ENCODE results near the gene NCKAP1. TPM values are rescaled to one million over a fixed set of nuclear protein-coding genes. Genes with fewer than 3 reads are reported as not detected.
"Not testable (repeated sequence)": the region's sequence is repeated elsewhere in the genome, so short reads cannot be mapped to it uniquely, and the experiment has no call there.

NCKAP1 gene
- total and polyA plus RNA-seq, 4 donors: 16.1 to 64.2 (median 24.4) TPM

DNA sequence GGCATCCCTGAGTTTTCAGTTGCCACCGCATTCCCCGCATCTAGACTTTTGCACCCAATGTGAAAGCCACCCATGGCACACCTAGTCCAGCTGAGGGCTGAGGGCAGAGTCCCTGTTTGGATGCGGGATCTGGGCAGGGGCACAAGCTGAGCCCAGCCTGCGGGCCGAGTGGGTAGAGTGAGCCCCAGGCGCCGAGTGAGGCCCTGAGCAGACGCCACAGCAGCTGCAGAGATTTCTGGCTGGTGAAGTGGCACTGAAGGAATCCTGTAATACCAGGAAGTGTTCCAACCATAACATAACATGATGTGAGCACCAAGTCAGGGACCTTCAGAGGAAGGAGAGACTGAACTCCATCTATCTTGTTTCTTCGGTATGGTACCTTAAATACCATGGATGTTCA lies 144.1 kb downstream of the NCKAP1 start:
- TF ChIP-seq HNF4G (IDR thresholded peaks at IDR 0.05) (no peak), EGR1 (IDR thresholded peaks at IDR 0.05; ENCODE audit: low read depth in 2 of 2) (no peak), FOXA2 (IDR thresholded peaks at IDR 0.05) (no peak), YY1 (IDR thresholded peaks at IDR 0.05) (no peak), NR2F2 (IDR thresholded peaks at IDR 0.05) (no peak)
- Histone ChIP-seq H3K4me3 (ENCODE audit: low read depth in 1 of 3, low read length in 3 of 3) (no peak overlapping the region), H3K9me3 (ENCODE audit: control insufficient read depth in 4 of 4, low read length in 3 of 4) (peaks cover 0 to 7% (median under 1%) of the 10 kb centered on the region in 4 donors), H3K36me3 (ENCODE audit: control insufficient read depth in 4 of 4, insufficient read depth in 3 of 4, low read depth in 1 of 4, low read length in 3 of 4) (no peaks in the 10 kb centered on the region), H3K27me3 (ENCODE audit: control insufficient read depth in 4 of 4, insufficient read depth in 4 of 4, low read length in 3 of 4) (no peaks in the 10 kb centered on the region), H3K9ac (ENCODE audit: low read depth in 1 of 2, low read length in 2 of 2) (no peak overlapping the region), H3K27ac (ENCODE audit: low read depth in 1 of 2, low read length in 2 of 2) (no peak overlapping the region), H3K4me1 (ENCODE audit: control insufficient read depth in 4 of 4, insufficient read depth in 4 of 4, low read length in 3 of 4) (peaks cover 0 to 11% (median 2%) of the 10 kb centered on the region in 4 donors)
- 97% methylated on average over 9 of the region's 9 CpGs for WGBS
- DNase-seq (ENCODE audit: low spot score): no peak

DNA sequence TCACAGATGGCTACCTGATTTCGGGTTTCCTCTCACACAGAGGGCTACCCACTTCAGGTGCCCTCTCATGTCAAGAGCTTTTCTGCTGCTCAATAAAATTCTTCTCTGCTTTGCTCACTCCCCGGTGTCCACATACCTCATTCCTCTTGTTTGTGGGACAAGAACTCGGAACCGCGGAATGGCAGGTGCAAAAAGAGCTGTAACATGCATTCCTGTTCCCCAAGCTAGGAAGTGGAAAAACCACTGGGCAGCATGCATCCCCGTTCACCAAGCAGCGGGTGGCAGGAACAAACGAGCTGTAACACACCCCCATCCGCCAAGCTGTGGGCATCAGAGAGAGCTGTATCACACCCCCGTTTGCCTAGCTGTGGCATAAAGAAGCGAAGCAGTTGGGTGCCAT lies 144.6 kb downstream of the NCKAP1 start:
- H3K4me1 ChIP-seq (ENCODE audit: control insufficient read depth in 4 of 4, insufficient read depth in 4 of 4, low read length in 3 of 4): peaks cover 0 to 11% (median 2%) of the 10 kb centered on the region in 4 donors
- no peaks in the 10 kb centered on the region for H3K36me3 ChIP-seq (ENCODE audit: control insufficient read depth in 4 of 4, insufficient read depth in 3 of 4, low read depth in 1 of 4, low read length in 3 of 4)
- DNase-seq (ENCODE audit: low spot score): no peak
- H3K9me3 ChIP-seq (ENCODE audit: control insufficient read depth in 4 of 4, low read length in 3 of 4): peaks cover 0 to 7% (median under 1%) of the 10 kb centered on the region in 4 donors
- TF ChIP-seq HNF4G (IDR thresholded peaks at IDR 0.05) (no peak), RXRA (IDR thresholded peaks at IDR 0.05) (no peak), JUND (IDR thresholded peaks at IDR 0.05) (no peak), EGR1 (IDR thresholded peaks at IDR 0.05; ENCODE audit: low read depth in 2 of 2) (no peak), GABPA (IDR thresholded peaks at IDR 0.05 in 1 of 2, conservative IDR thresholded peaks at IDR 0.05 in 1 of 2) (no peak), HNF4A (conservative IDR thresholded peaks at IDR 0.05) (no peak), FOXA1 (IDR thresholded peaks at IDR 0.05) (no peak), SP1 (IDR thresholded peaks at IDR 0.05) (no peak), TAF1 (conservative IDR thresholded peaks at IDR 0.05) (no peak), RAD21 (IDR thresholded peaks at IDR 0.05) (no peak), NR2F2 (IDR thresholded peaks at IDR 0.05) (no peak), YY1 (IDR thresholded peaks at IDR 0.05) (no peak)
- TF ChIP-seq, protein P1, sequence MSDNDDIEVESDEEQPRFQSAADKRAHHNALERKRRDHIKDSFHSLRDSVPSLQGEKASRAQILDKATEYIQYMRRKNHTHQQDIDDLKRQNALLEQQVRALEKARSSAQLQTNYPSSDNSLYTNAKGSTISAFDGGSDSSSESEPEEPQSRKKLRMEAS (IDR thresholded peaks at IDR 0.05): no peak
- TF ChIP-seq, protein P2, sequence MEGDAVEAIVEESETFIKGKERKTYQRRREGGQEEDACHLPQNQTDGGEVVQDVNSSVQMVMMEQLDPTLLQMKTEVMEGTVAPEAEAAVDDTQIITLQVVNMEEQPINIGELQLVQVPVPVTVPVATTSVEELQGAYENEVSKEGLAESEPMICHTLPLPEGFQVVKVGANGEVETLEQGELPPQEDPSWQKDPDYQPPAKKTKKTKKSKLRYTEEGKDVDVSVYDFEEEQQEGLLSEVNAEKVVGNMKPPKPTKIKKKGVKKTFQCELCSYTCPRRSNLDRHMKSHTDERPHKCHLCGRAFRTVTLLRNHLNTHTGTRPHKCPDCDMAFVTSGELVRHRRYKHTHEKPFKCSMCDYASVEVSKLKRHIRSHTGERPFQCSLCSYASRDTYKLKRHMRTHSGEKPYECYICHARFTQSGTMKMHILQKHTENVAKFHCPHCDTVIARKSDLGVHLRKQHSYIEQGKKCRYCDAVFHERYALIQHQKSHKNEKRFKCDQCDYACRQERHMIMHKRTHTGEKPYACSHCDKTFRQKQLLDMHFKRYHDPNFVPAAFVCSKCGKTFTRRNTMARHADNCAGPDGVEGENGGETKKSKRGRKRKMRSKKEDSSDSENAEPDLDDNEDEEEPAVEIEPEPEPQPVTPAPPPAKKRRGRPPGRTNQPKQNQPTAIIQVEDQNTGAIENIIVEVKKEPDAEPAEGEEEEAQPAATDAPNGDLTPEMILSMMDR (IDR thresholded peaks at IDR 0.05; ENCODE audit: low read depth, low read length, missing input control): no peak
- TF ChIP-seq, protein P3, sequence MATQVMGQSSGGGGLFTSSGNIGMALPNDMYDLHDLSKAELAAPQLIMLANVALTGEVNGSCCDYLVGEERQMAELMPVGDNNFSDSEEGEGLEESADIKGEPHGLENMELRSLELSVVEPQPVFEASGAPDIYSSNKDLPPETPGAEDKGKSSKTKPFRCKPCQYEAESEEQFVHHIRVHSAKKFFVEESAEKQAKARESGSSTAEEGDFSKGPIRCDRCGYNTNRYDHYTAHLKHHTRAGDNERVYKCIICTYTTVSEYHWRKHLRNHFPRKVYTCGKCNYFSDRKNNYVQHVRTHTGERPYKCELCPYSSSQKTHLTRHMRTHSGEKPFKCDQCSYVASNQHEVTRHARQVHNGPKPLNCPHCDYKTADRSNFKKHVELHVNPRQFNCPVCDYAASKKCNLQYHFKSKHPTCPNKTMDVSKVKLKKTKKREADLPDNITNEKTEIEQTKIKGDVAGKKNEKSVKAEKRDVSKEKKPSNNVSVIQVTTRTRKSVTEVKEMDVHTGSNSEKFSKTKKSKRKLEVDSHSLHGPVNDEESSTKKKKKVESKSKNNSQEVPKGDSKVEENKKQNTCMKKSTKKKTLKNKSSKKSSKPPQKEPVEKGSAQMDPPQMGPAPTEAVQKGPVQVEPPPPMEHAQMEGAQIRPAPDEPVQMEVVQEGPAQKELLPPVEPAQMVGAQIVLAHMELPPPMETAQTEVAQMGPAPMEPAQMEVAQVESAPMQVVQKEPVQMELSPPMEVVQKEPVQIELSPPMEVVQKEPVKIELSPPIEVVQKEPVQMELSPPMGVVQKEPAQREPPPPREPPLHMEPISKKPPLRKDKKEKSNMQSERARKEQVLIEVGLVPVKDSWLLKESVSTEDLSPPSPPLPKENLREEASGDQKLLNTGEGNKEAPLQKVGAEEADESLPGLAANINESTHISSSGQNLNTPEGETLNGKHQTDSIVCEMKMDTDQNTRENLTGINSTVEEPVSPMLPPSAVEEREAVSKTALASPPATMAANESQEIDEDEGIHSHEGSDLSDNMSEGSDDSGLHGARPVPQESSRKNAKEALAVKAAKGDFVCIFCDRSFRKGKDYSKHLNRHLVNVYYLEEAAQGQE (IDR thresholded peaks at IDR 0.05): no peak
- TF ChIP-seq, protein P4, sequence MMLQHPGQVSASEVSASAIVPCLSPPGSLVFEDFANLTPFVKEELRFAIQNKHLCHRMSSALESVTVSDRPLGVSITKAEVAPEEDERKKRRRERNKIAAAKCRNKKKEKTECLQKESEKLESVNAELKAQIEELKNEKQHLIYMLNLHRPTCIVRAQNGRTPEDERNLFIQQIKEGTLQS (IDR thresholded peaks at IDR 0.05): no peak
- TF ChIP-seq, protein P5, sequence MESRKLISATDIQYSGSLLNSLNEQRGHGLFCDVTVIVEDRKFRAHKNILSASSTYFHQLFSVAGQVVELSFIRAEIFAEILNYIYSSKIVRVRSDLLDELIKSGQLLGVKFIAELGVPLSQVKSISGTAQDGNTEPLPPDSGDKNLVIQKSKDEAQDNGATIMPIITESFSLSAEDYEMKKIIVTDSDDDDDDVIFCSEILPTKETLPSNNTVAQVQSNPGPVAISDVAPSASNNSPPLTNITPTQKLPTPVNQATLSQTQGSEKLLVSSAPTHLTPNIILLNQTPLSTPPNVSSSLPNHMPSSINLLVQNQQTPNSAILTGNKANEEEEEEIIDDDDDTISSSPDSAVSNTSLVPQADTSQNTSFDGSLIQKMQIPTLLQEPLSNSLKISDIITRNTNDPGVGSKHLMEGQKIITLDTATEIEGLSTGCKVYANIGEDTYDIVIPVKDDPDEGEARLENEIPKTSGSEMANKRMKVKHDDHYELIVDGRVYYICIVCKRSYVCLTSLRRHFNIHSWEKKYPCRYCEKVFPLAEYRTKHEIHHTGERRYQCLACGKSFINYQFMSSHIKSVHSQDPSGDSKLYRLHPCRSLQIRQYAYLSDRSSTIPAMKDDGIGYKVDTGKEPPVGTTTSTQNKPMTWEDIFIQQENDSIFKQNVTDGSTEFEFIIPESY (IDR thresholded peaks at IDR 0.05): no peak
- no peak overlapping the region for H3K27ac ChIP-seq (ENCODE audit: low read depth in 1 of 2, low read length in 2 of 2)
- no peaks in the 10 kb centered on the region for H3K27me3 ChIP-seq (ENCODE audit: control insufficient read depth in 4 of 4, insufficient read depth in 4 of 4, low read length in 3 of 4)
- WGBS: 78% methylated on average over 11 of the region's 11 CpGs
- no peak overlapping the region for H3K4me3 ChIP-seq (ENCODE audit: low read depth in 1 of 3, low read length in 3 of 3)
- H3K9ac ChIP-seq (ENCODE audit: low read depth in 1 of 2, low read length in 2 of 2): no peak overlapping the region

DNA sequence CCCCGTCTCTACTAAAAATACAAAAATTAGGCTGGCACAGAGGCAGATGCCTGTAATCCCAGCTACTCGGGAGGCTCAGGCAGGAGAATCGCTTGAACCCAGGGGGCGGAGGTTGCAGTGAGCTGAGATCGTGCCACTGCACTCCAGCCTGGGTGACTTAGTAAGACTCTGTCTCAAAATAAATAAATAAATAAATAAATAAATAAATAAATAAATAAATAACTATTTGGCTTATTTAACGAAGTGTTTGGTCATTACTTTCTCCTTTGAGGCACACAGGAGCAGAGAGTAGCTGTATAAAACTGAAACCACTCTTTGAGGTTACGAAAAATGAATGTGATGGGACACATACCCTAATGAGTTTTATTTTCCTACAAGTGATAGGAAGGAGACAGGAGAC lies 145.2 kb downstream of the NCKAP1 start:
- not testable (repeated sequence) for H3K27me3 ChIP-seq (ENCODE audit: control insufficient read depth in 4 of 4, insufficient read depth in 4 of 4, low read length in 3 of 4); H3K36me3 ChIP-seq (ENCODE audit: control insufficient read depth in 4 of 4, insufficient read depth in 3 of 4, low read depth in 1 of 4, low read length in 3 of 4); H3K4me3 ChIP-seq (ENCODE audit: low read depth in 1 of 3, low read length in 3 of 3); H3K27ac ChIP-seq (ENCODE audit: low read depth in 1 of 2, low read length in 2 of 2); DNase-seq (ENCODE audit: low spot score); H3K9me3 ChIP-seq (ENCODE audit: control insufficient read depth in 4 of 4, low read length in 3 of 4); H3K9ac ChIP-seq (ENCODE audit: low read depth in 1 of 2, low read length in 2 of 2)
- WGBS: 94% methylated on average over 7 of the region's 7 CpGs
- peaks cover 0 to 11% (median 2%) of the 10 kb centered on the region in 4 donors for H3K4me1 ChIP-seq (ENCODE audit: control insufficient read depth in 4 of 4, insufficient read depth in 4 of 4, low read length in 3 of 4)

Data from liver (tissue), 9 donors.